HTR-8/SVneo (cell line): Measurements from ENCODE around the gene TPI1.
A peak's percentile ranks its signal among the peaks of the same experiment; 100 is the strongest.

Source experiments
- DNase-seq: peaks from one replicate; pipeline ENCODE4 v3.0.0; 2011; ENCODE audit warnings: low spot score, mixed read lengths; ENCODE audit not compliant: insufficient read length
- FAIRE-seq: peaks from 2 replicates; lab custom pipeline; 2011; peaks lifted over from hg19 to GRCh38; lab: Jason Lieb, UNC

Gene TPI1

GRCh38 chr12:6909421-6910145 lies 42.3 kb downstream of the TPI1 start:
- no peak for DNase-seq
- no peak for FAIRE-seq

GRCh38 chr12:6912164-6912935 lies 45.0 kb downstream of the TPI1 start:
- no peak for FAIRE-seq

GRCh38 chr12:6914246-6914946 lies 47.1 kb downstream of the TPI1 start, which contains the start of gene ENO2:
Gene ENO2 (plus strand): TSS chr12:6914580. CDS start chr12:6915833, 1,253 bp downstream.
- peak; percentile 83 for DNase-seq

More at GRCh38 chr12:6912164-6912935, 45.0 kb downstream of the TPI1 start:
- no peak for DNase-seq

GRCh38 chr12:6914947-6915788 lies 47.8 kb downstream of the TPI1 start:
- peak; percentile 59 for FAIRE-seq

More at GRCh38 chr12:6914246-6914946, 47.1 kb downstream of the TPI1 start, which contains the start of gene ENO2:
- peak; percentile 89 for FAIRE-seq

GRCh38 chr12:6915789-6916285 lies 48.5 kb downstream of the TPI1 start:
- FAIRE-seq = no peak
- DNase-seq = no peak

More at GRCh38 chr12:6914947-6915788, 47.8 kb downstream of the TPI1 start:
- DNase-seq = no peak

GRCh38 chr12:6916426-6917200 lies 49.3 kb downstream of the TPI1 start:
- no peak for FAIRE-seq
- no peak for DNase-seq

GRCh38 chr12:6917491-6918231 lies 50.3 kb downstream of the TPI1 start:
- FAIRE-seq (no peak), DNase-seq (no peak)

- DNase-seq (no peak), FAIRE-seq (no peak)
These were observed 52.3 kb downstream of the TPI1 start for GRCh38 chr12:6919588-6919987.
